Activated naive CD8-positive, alpha-beta T cell treated with anti-CD3 and anti-CD28 coated beads, Interleukin-2, amount 10 ng/mL, durations not matched to agents 7 days and 5 days (primary cell): ENCODE results near the gene CDK5RAP3. TPM values are rescaled to one million over a fixed set of nuclear protein-coding genes. Genes with fewer than 3 reads are reported as not detected.

Experiments used
- ATAC-seq: fragments of 150-1000 bp; cut with Tn5 transposase; one replicate; pipeline ENCODE4 v1.10.0; 2021; ENCODE audit warnings: low read depth, moderate library complexity
- POLR2A ChIA-PET: fragments of 350-600 bp; sonication (Branson Sonifier 250); formaldehyde crosslinking; loops from one replicate; lab custom pipeline; 2021; ENCODE audit warnings: antibody characterized with exemption; lab: Charles Lee
- DNase-seq: peaks from one replicate; pipeline ENCODE4 v3.0.0; 2021
- H3K27ac Mint-ChIP-seq: one replicate; pipeline ENCODE4 v1.8.0; 2022; ENCODE audit warnings: mild to moderate bottlenecking, mixed read lengths
- H3K27me3 Mint-ChIP-seq: one replicate; pipeline ENCODE4 v1.8.0; 2022; ENCODE audit warnings: mild to moderate bottlenecking, moderate library complexity, mixed read lengths
- H3K36me3 Mint-ChIP-seq: one replicate; pipeline ENCODE4 v1.8.0; 2021; ENCODE audit warnings: mild to moderate bottlenecking, mixed read lengths
- H3K4me1 Mint-ChIP-seq: one replicate; pipeline ENCODE4 v1.8.0; 2021; ENCODE audit warnings: mixed read lengths
- H3K4me3 Mint-ChIP-seq: one replicate; pipeline ENCODE4 v1.8.0; 2022; ENCODE audit warnings: mild to moderate bottlenecking, moderate library complexity, mixed read lengths
- H3K9me3 Mint-ChIP-seq: one replicate; pipeline ENCODE4 v1.8.0; 2021; ENCODE audit warnings: mixed read lengths
- total RNA-seq, 2 experiments: library from RNA; stranded (reverse); gene quantifications; one replicate each; pipeline ENCODE4 v1.2.3, GENCODE V29; 2021

The CDK5RAP3 gene
- total RNA-seq, 2 experiments from 2014 or later, result 286 to 287 TPM

DNA sequence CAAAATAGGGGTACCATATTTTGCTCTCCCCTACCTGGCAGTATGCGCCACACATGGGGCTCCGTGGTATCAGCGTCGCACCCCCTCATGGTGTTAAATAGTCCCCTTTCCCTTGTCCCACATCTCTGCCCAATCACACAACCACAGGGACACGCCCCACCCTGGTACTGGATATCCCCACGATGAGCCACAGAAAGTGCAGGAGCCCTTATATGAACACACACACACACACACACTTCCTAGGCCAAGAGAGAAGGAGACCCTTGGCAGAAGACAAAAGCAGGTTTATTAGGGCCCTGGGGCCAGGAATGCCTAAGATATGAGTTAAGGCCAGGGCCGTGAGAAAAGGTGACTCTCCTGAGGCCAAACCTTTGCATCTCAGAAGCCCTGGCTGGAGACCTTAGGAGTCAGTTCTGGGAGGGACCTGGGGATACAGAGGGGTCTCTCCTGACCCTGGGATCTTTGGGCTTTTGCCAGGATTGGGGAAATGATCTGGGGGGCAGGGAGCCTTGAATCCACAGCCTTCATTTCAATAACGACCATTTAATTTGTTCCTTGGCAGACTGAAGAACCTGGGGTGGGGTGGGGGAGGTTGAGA, 55.1 kb downstream of the CDK5RAP3 start:
- peaks cover 25% of the 10 kb centered on the region for H3K27me3 Mint-ChIP-seq
- ATAC-seq (no peak), DNase-seq (no peak)
- no peaks in the 10 kb centered on the region for H3K9me3 Mint-ChIP-seq
- peaks cover 24% of the 10 kb centered on the region for H3K4me1 Mint-ChIP-seq
- H3K36me3 Mint-ChIP-seq, result no peaks in the 10 kb centered on the region
- POLR2A ChIA-PET, result interaction anchor here (0.8 to 3.1 kb wide), 3 partner anchors 22 to 48 kb away, joined by 4 to 15 read pairs (median 6); partner anchors contain the start of gene NFE2L1
- no peak overlapping the region for H3K27ac Mint-ChIP-seq
- peak overlapping the region; percentile 85 for H3K4me3 Mint-ChIP-seq

DNA sequence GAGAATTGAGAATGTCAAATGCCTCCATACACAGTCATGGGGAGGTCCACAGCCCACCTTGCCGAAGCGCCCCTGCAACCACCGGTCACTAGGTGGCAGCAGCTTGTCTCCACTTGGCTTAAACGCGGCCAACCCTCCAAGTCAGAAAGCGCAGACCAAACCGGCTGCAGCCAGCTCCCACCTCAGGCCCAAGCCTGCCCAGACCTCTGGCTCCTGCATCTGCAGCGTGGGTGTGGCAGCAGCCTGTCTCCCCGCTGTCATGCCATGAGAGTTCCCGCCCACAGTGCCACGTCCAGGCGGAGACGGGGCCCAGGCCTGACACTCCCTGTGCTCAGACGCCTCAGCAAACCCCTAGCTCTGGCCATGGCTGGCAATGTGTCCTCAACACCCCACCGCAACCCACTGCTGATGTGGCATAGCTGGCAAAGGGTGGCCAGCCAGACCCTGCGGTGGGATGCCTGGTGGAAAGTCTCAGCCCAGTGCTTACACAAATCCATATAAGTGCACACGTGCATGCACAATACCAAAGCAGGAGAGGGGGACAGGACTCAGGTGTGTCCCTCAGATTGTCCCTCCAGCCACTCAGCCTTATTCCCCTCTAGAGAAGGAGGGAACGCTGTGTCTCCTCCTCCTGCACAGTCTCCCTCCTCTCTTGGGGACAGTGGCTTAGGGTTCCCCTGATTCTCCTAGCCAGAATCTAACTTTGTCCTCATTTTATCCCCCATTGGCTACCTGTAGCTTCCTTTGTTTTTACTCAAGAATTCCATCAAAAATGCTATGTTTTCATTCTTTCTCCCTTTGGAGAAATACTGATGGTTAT, 55.8 kb downstream of the CDK5RAP3 start:
- peak; percentile 77 for DNase-seq
- no peak overlapping the region for H3K4me3 Mint-ChIP-seq

GRCh38 chr17:48027322-48027981, 56.5 kb downstream of the CDK5RAP3 start:
- H3K4me3 Mint-ChIP-seq, result no peak overlapping the region

More for the DNA sequence above, 55.8 kb downstream of the CDK5RAP3 start:
- ATAC-seq, result peak; percentile 31
- Mint-ChIP-seq H3K9me3 (no peaks in the 10 kb centered on the region), H3K27me3 (peaks cover 26% of the 10 kb centered on the region), H3K4me1 (peaks cover 23% of the 10 kb centered on the region), H3K27ac (no peak overlapping the region), H3K36me3 (no peaks in the 10 kb centered on the region)
- POLR2A ChIA-PET, result interaction anchor here (0.9 to 3.1 kb wide), 3 partner anchors 10 to 47 kb away, joined by 3 to 15 read pairs (median 6); partner anchors contain the start of gene NFE2L1

DNA sequence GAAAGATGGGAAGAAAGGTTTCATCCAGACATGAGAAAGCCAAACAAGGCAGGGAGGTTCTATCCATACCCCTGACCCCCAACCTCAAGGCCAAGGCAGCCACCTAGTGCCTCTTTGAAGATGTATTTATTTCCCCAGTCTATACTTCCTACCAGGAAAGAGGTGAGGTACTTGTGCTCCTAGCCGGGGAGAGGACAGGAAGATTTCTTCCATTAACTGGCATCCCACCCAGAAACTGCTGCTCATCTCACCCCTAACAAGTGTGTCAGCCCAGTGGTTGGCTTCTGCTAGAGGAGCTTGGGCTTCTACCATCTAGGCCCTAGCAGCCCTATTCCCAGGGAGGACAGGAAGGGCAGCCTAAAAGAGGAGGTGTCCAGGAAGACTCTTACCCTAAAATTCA, 57.8 kb downstream of the CDK5RAP3 start:
- no peak for ATAC-seq
- Mint-ChIP-seq H3K36me3 (no peaks in the 10 kb centered on the region), H3K27ac (no peak overlapping the region), H3K27me3 (peaks cover 30% of the 10 kb centered on the region), H3K4me1 (peaks cover 21% of the 10 kb centered on the region), H3K9me3 (no peaks in the 10 kb centered on the region), H3K4me3 (no peak overlapping the region)
- POLR2A ChIA-PET, result no interaction called here
- DNase-seq, result no peak

More at GRCh38 chr17:48027322-48027981, 56.5 kb downstream of the CDK5RAP3 start:
- POLR2A ChIA-PET, result interaction anchor here (0.9 to 3.1 kb wide), 3 partner anchors 10 to 46 kb away, joined by 3 to 15 read pairs (median 6); partner anchors contain the start of gene NFE2L1
- H3K27me3 Mint-ChIP-seq, result peaks cover 27% of the 10 kb centered on the region
- ATAC-seq (no peak), DNase-seq (no peak)
- peaks cover 23% of the 10 kb centered on the region for H3K4me1 Mint-ChIP-seq
- no peaks in the 10 kb centered on the region for H3K36me3 Mint-ChIP-seq
- no peaks in the 10 kb centered on the region for H3K9me3 Mint-ChIP-seq
- no peak overlapping the region for H3K27ac Mint-ChIP-seq

DNA sequence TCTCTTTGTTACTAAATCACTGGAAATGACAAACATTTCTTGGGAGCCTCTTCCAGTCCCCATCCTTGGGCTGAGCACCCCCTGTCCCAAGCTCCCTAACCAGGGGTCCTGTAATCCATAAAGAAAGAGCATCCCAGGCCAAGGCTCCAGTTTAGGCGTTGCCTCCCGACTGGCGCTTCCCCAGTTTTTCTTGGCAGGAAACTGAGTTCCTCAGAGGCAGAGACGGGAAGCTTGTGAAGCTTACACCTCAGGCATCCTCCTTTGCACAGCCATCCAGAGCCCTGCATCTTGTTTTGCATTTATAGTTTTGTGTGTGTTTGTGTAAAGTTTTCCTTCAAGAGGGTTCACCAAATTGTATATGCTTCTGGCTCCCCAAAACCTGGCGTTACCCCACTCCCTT, 59.6 kb downstream of the CDK5RAP3 start:
- Mint-ChIP-seq H3K4me1 (peaks cover 13% of the 10 kb centered on the region), H3K27ac (no peak overlapping the region), H3K27me3 (peaks cover 32% of the 10 kb centered on the region), H3K9me3 (no peaks in the 10 kb centered on the region), H3K4me3 (no peak overlapping the region), H3K36me3 (no peaks in the 10 kb centered on the region)
- POLR2A ChIA-PET, result no interaction called here
- ATAC-seq (no peak), DNase-seq (no peak)

Other genes starting within 250 kb of the CDK5RAP3 start
- 10 to 100 TPM; 20.7 to 22.8 TPM for gene TBX21, start 237.9 kb upstream of the CDK5RAP3 start, total RNA-seq
- 10 to 100 TPM; 50.8 to 50.9 TPM for gene OSBPL7, start 149.3 kb upstream of the CDK5RAP3 start, total RNA-seq
- 10 to 100 TPM; 49.7 to 50.3 TPM for gene MRPL10, start 139.6 kb upstream of the CDK5RAP3 start, total RNA-seq
- gene LRRC46, start 139.4 kb upstream of the CDK5RAP3 start, total RNA-seq, result under 1 TPM; 0.42 to 0.43 TPM
- 10 to 100 TPM; 38.0 to 39.6 TPM for gene SCRN2, start 129.8 kb upstream of the CDK5RAP3 start, total RNA-seq
- gene SP6, start 120.0 kb upstream of the CDK5RAP3 start, total RNA-seq, result under 1 TPM; 0.09 to 0.22 TPM
- 10 to 100 TPM; 28.1 to 28.2 TPM for gene SP2, start 74.9 kb upstream of the CDK5RAP3 start, total RNA-seq
- 10 to 100 TPM; 32.5 to 32.8 TPM for gene PNPO, start 29.5 kb upstream of the CDK5RAP3 start, total RNA-seq
- not detected for gene PRR15L, start 13.2 kb upstream of the CDK5RAP3 start, total RNA-seq
- 1 to 10 TPM; 6.1 to 8.8 TPM for gene COPZ2, start 66.7 kb downstream of the CDK5RAP3 start, total RNA-seq
- 10 to 100 TPM; 62.2 to 63.1 TPM for gene NFE2L1, start 77.2 kb downstream of the CDK5RAP3 start, total RNA-seq
- gene CBX1, start 130.4 kb downstream of the CDK5RAP3 start, total RNA-seq, result 10 to 100 TPM; 55.1 to 56.0 TPM
- 10 to 100 TPM; 31.3 to 36.8 TPM for gene SNX11, start 136.7 kb downstream of the CDK5RAP3 start, total RNA-seq